Esophagus (tissue), 2 donors: ENCODE data around the gene KCNQ5. TPM values are rescaled to one million over a fixed set of nuclear protein-coding genes. Genes with fewer than 3 reads are reported as not detected.

Source experiments
- H3K27ac ChIP-seq, 2 donors: one replicate each; pipeline ENCODE4 v1.5.1; 2013; ENCODE audit warnings: low read depth in 2 of 2, mild to moderate bottlenecking in 2 of 2, inconsistent platforms in 1 of 2, low read length in 1 of 2, moderate library complexity in 1 of 2
- H3K27me3 ChIP-seq, 2 donors: one replicate each; pipeline ENCODE4 v1.6.1; 2013; ENCODE audit warnings: low read length in 2 of 2, control low read depth in 1 of 2, mild to moderate bottlenecking in 1 of 2; ENCODE audit not compliant: insufficient read depth in 2 of 2, control insufficient read depth in 1 of 2
- H3K36me3 ChIP-seq, 2 donors: one replicate each; pipeline ENCODE4 v1.6.1; 2013; ENCODE audit warnings: low read length in 1 of 2; ENCODE audit not compliant: control insufficient read depth in 2 of 2, insufficient read depth in 2 of 2
- H3K4me1 ChIP-seq, 2 donors: one replicate each; pipeline ENCODE4 v1.6.1; 2013; ENCODE audit warnings: low read length in 1 of 2; ENCODE audit not compliant: control insufficient read depth in 2 of 2, insufficient read depth in 2 of 2
- H3K4me3 ChIP-seq, 2 donors: one replicate each; pipeline ENCODE4 v1.5.1; 2013; ENCODE audit warnings: low read length in 2 of 2, mild to moderate bottlenecking in 2 of 2, low read depth in 1 of 2, moderate library complexity in 1 of 2
- H3K9me3 ChIP-seq, 2 donors: one replicate each; pipeline ENCODE4 v1.6.1; 2013; ENCODE audit warnings: mild to moderate bottlenecking in 2 of 2, low read depth in 1 of 2, low read length in 1 of 2, moderate library complexity in 1 of 2; ENCODE audit not compliant: control insufficient read depth in 2 of 2, insufficient read depth in 1 of 2
- WGBS, 2 donors: extraction: QIAGEN DNeasy Blood & Tissue Kit; methylation state at CpG; one replicate each; pipeline ENCODE4 v1.1.7; 2013; 5-methylcytosine and 5-hydroxymethylcytosine counted together
- polyA plus RNA-seq, 2 donors: library from polyadenylated mRNA; stranded (reverse); fragments of 200-250 nt; gene quantifications; one replicate each; pipeline ENCODE4 v1.2.3, GENCODE V29; 2013
- donor health status: healthy with polysubstance abuse.
- donor health status: Bipolar disorder and iron deficiency.

Gene KCNQ5
- polyA plus RNA-seq, 2 donors, result 0.18 to 0.22 TPM

DNA sequence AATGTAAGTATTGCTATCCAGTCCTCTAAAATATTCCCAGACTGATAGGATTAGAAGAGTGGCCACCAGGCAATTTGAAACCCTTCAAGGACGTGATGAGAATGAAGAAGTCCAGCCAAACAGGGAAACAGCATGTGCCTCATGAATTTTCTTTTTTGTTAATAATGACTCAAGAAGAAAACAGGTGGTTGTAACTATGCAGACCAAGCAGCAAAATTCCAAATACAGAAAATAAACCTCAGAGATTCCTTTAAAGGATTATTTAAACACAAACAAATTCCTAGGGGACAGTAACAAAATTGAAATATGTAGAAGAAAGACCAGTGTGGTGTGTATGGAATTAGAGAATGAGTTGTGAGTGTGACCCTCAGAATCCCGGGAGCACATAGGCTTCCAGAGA is 239.2 kb downstream of the KCNQ5 start:
- Histone ChIP-seq H3K4me1 (peaks cover 0 to 3% of the 10 kb centered on the region in 2 donors), H3K4me3 (no peak overlapping the region), H3K27me3 (no peaks in the 10 kb centered on the region), H3K9me3 (no peaks in the 10 kb centered on the region), H3K36me3 (no peaks in the 10 kb centered on the region), H3K27ac (no peak overlapping the region)
- 69 to 71% methylated on average over 2 of the region's 2 CpGs for WGBS, 2 donors

DNA sequence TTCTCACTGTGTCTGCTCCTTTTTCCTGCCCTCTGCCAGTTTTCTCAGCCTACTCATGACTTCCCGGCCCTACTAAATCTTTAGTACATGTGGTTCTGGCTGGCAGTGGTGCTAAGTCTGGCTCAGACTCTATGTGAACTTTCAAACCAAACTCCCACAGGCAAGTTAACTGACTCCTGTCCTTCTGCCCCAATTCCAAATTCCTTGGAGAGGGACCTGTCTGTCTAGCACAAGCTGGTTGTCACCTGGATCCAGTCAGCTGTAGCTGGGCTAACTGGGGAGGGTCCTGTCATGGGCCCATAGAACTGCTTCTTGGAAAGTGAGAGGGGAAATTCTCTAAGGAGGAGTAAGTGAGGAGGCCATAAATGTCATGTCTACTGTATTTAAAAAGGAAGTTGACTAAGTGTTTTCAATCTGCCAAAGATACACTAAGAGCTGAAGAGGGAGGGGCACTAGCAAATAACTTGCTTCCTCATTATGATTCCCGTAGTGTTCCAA is 240.1 kb downstream of the KCNQ5 start:
- H3K4me1 ChIP-seq, result no peaks in the 10 kb centered on the region
- no peak overlapping the region for H3K4me3 ChIP-seq
- H3K36me3 ChIP-seq, result no peaks in the 10 kb centered on the region
- 20 to 30% methylated on average over 2 of the region's 2 CpGs for WGBS, 2 donors
- H3K27ac ChIP-seq, result peak overlapping the region in 1 of 2 donors; percentile 26
- H3K9me3 ChIP-seq, result no peaks in the 10 kb centered on the region
- H3K27me3 ChIP-seq, result no peaks in the 10 kb centered on the region

DNA sequence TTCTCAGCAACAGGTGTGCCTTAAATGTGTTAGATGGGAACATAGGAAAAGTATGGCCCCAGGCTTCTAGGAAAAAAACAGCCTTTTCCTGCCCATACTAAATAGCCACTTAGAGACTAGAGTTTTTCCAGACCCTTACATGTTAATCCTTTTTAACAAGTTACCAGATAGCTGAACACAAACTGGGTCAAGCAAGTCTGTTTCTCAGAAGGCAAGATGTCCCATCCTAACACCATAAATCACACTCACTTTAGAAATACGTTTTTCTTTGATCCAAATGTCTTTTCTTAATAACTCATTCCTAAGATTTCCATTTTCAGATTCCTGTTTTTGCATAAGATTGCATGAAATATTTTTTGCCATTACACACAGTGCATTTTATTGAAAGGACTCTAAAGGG is 241.3 kb downstream of the KCNQ5 start:
- WGBS, 2 donors, result 35 to 47% methylated on average over 1 of the region's 1 CpG
- Histone ChIP-seq H3K9me3 (no peaks in the 10 kb centered on the region), H3K4me3 (no peak overlapping the region), H3K27me3 (no peaks in the 10 kb centered on the region), H3K4me1 (no peaks in the 10 kb centered on the region), H3K27ac (no peak overlapping the region), H3K36me3 (no peaks in the 10 kb centered on the region)

DNA sequence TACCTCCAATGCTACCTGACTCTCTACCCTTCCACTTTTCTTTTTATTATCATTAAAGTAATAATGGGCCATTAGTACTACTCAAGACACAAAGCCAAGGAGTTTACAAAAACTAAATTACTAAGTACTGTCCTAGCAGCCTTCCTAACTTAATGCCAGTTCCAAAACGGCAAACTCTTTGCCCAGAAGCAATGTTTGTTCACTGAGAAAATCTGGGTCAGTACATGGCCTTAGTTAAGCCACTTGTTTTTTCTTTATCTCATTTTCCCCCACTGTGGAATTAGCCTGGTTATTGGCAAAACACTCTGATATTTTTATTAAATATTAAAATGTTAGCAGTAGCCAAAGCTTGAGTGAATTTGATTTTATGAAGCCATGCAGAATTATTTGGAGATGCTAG is 242.4 kb downstream of the KCNQ5 start:
- no peaks in the 10 kb centered on the region for H3K27me3 ChIP-seq
- no peaks in the 10 kb centered on the region for H3K9me3 ChIP-seq
- no peaks in the 10 kb centered on the region for H3K4me1 ChIP-seq
- no peak overlapping the region for H3K4me3 ChIP-seq
- no peaks in the 10 kb centered on the region for H3K36me3 ChIP-seq
- no peak overlapping the region for H3K27ac ChIP-seq
- WGBS, 2 donors, result 37% methylated on average over 1 of the region's 1 CpG

DNA sequence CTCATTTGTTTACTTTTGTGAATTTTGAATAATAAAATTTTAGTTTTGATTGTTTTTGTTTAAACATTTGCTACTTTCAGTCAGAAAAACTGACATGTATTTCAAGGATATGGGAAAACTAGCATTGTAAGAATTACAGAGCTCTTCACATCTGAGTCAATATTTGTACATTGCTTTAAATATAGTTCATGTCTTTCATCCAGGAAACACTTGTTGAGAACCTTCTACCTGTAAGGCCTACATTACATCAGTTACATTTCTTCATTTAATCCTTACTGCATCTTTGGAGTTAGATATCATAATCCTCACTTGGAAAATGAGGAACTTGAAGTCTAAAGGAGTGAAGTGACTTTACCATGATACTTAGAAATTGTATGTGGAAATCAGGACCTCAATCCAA is 242.9 kb downstream of the KCNQ5 start:
- Histone ChIP-seq H3K4me3 (no peak overlapping the region), H3K27ac (no peak overlapping the region), H3K9me3 (no peaks in the 10 kb centered on the region), H3K36me3 (no peaks in the 10 kb centered on the region), H3K27me3 (no peaks in the 10 kb centered on the region), H3K4me1 (no peaks in the 10 kb centered on the region)

DNA sequence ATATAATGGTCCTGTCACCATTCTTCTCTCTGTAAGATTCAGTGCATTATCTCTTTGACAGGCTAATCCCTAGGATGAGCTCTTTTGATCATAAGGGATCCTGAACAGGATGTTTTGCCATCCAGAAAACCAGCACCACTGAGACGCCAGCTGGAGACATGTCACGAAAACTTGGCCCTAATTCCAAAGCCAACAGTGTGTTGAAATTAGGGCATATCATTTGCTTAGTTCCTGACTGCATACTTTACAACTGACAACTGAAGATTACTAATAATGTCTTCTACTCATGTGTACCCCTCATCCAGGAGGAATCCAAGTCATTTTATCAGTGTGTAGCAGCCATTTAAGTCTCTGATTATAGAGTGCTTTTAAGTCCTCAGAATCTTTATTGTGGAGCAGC is 243.6 kb downstream of the KCNQ5 start:
- no peak overlapping the region for H3K27ac ChIP-seq
- H3K27me3 ChIP-seq, result no peaks in the 10 kb centered on the region
- 66 to 74% methylated on average over 2 of the region's 2 CpGs for WGBS, 2 donors
- no peaks in the 10 kb centered on the region for H3K4me1 ChIP-seq
- H3K36me3 ChIP-seq, result no peaks in the 10 kb centered on the region
- no peaks in the 10 kb centered on the region for H3K9me3 ChIP-seq
- H3K4me3 ChIP-seq, result no peak overlapping the region

DNA sequence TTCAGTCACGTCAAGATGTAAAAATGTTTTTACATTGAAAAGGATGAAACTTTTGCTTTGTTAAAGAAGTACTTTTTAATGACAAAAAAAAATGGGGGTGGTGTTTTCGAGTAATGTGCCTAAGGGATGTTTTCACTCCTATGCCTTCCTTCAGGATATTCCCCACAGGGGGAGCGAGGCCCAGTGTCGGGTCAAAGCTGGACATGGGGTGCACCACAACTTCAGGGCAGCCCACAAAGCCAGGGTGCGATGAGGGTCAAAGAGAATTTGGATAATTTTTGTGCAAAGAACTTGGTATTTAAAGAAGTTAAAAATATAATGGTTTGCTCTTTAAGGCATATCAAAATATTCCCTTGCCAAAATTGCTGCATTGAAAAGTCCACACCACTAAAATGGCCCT is 247.8 kb downstream of the KCNQ5 start:
- Histone ChIP-seq H3K27me3 (no peaks in the 10 kb centered on the region), H3K9me3 (no peaks in the 10 kb centered on the region), H3K4me3 (no peak overlapping the region), H3K36me3 (no peaks in the 10 kb centered on the region), H3K27ac (no peak overlapping the region), H3K4me1 (no peaks in the 10 kb centered on the region)
- 84 to 91% methylated on average over 5 of the region's 5 CpGs for WGBS, 2 donors

DNA sequence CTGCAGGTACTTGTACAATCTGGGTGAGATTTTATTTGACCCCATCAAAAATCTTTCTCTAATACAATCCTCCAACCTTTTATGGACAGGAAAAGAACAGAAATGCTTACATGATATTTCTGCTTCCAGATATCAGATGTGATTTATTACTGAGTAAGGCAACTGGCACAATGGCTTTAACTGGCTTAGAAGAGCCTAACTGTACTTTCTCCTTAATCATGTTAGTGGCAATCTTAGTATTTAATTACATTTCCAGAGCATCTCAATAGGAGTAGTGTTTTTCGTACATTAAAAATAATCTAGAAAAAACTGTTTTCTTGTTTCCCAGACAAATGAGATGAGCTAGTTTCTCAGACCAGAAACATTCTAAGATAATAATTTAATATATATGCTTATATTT is 251.6 kb downstream of the KCNQ5 start:
- Histone ChIP-seq H3K4me1 (no peaks in the 10 kb centered on the region), H3K4me3 (no peak overlapping the region), H3K36me3 (no peaks in the 10 kb centered on the region), H3K9me3 (no peaks in the 10 kb centered on the region), H3K27ac (no peak overlapping the region), H3K27me3 (no peaks in the 10 kb centered on the region)
- WGBS, 2 donors, result 80 to 90% methylated on average over 1 of the region's 1 CpG

DNA sequence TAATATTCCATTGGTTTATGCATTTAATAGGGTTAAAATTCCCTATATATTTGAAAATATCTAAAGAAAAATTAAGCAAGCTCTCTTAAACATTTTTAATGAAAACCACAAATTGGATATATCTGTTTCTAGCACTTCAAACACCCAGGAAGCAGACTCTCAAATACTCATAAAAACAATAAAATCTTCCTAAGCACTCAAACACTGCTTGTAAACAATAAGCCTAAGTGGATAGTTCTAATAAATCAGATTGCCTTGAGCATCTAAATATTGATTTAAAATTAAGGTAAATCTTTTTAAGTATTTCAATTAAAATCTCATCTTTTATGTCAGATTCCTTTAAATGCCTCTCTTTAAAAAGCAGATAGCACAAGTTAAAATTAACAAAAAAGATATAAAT is 254.4 kb downstream of the KCNQ5 start:
- Histone ChIP-seq H3K4me3 (no peak overlapping the region), H3K27ac (no peak overlapping the region)

GRCh38 chr6:72886170-72886569 is 264.3 kb downstream of the KCNQ5 start:
- Histone ChIP-seq H3K27me3 (no peaks in the 10 kb centered on the region), H3K9me3 (no peaks in the 10 kb centered on the region), H3K27ac (no peak overlapping the region), H3K36me3 (no peaks in the 10 kb centered on the region), H3K4me3 (no peak overlapping the region), H3K4me1 (no peaks in the 10 kb centered on the region)

More for the DNA sequence above, 254.4 kb downstream of the KCNQ5 start:
- Histone ChIP-seq H3K9me3 (no peaks in the 10 kb centered on the region), H3K36me3 (no peaks in the 10 kb centered on the region), H3K4me1 (no peaks in the 10 kb centered on the region), H3K27me3 (no peaks in the 10 kb centered on the region)
